NT2/D1 (cell line): ENCODE data around the gene FEZ2.

ENCODE experiments used
- SUZ12 ChIP-seq: IDR thresholded peaks from 2 replicates; pipeline ENCODE4 v1.6.1; 2011; ENCODE audit not compliant: insufficient read length, insufficient read depth; ENCODE audit errors: extremely low read depth
- YY1 ChIP-seq: IDR thresholded peaks from 2 replicates; pipeline ENCODE4 v1.6.1; 2011; ENCODE audit not compliant: insufficient read length, insufficient read depth
- ZNF274 ChIP-seq: IDR thresholded peaks from 2 replicates; pipeline ENCODE4 v1.6.1; 2011; ENCODE audit warnings: mild to moderate bottlenecking, low read depth, low read length

DNA sequence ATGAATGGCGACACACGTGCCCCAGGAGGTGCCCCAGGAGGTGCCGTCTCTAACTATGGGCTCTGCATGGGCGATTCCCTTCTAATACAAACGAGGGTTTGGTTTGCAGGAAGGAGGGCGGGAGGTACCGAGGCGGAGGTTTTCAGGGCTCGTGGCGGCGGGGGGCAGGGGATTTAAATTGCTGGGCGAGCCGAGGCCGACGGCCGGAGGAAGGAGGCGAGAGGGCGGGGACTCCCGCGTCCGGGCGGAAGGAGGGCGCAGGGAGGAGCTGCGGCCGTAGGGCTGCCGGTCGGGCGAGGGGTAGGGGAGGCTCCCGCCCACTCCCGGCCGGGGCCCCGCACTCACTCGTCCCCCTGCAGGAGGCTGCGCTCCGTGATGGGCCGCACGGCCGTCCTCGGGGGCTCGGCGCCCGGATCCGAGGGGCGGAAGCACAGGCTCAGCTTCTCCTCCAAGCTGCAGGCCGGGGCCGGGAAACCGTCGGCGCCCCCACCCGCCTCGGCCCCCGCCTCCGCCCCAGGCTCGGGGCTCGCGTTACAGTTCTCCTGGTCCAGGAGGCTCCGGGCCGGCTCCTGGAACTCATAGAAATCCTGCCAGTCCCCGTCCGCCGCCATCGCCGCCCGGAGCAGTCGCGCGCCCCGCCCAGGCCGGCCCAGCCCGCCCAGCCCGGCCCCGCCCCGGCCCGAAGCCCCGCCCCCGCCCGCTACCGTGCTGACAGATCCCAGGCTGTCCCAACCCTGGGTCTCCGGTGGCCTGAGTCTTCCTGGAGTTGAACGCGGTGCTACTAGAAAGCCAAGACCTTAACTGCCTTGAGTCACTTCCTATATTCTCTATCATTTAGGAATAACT is at the start of gene FEZ2:
- TF ChIP-seq YY1, result no peak
- TF ChIP-seq ZNF274, result no peak
- TF ChIP-seq SUZ12, result no peak
